ENCODE data around the gene XYLT1. TPM values are rescaled to one million over a fixed set of nuclear protein-coding genes. Genes with fewer than 3 reads are reported as not detected.

XYLT1 gene
- total and polyA plus RNA-seq, 12 donors: 0.29 to 4.0 (median 1.6) TPM

DNA sequence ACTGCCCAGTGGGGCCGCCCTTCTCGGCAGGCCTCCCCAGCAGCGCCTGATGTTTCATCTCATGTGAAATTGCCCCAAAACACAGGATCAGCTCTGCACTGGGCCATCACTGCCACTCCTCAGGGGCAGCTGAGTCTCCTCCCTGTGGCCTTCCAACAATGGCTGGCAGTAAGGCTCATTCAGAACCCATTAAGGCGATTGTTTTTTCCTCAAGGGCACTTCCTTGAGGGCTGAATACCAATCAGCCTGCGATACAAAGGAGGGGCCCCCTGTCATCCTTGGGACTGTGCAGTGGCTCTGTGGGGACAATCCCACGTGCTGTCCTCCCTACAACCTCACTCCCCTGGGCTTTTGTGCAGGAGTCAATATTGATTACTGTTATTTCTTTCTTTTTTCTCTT, 47.5 kb downstream of the XYLT1 start:
- no peak overlapping the region for H3K4me3 ChIP-seq
- H3K27me3 ChIP-seq: no peaks in the 10 kb centered on the region
- TF ChIP-seq, protein P1, sequence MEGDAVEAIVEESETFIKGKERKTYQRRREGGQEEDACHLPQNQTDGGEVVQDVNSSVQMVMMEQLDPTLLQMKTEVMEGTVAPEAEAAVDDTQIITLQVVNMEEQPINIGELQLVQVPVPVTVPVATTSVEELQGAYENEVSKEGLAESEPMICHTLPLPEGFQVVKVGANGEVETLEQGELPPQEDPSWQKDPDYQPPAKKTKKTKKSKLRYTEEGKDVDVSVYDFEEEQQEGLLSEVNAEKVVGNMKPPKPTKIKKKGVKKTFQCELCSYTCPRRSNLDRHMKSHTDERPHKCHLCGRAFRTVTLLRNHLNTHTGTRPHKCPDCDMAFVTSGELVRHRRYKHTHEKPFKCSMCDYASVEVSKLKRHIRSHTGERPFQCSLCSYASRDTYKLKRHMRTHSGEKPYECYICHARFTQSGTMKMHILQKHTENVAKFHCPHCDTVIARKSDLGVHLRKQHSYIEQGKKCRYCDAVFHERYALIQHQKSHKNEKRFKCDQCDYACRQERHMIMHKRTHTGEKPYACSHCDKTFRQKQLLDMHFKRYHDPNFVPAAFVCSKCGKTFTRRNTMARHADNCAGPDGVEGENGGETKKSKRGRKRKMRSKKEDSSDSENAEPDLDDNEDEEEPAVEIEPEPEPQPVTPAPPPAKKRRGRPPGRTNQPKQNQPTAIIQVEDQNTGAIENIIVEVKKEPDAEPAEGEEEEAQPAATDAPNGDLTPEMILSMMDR (IDR thresholded peaks at IDR 0.05): no peak
- peaks cover 0 to 8% (median 0%) of the 10 kb centered on the region in 11 donors for H3K9me3 ChIP-seq
- intact Hi-C loops (cut with DNase I): no loop called here
- no peaks in the 10 kb centered on the region for H3K4me1 ChIP-seq
- 75 to 80% methylated on average over 6 of the region's 6 CpGs for WGBS, 2 donors
- H3K36me3 ChIP-seq: no peaks in the 10 kb centered on the region
- H3K27ac ChIP-seq: no peak overlapping the region
- no peak for ATAC-seq
- no peak for DNase-seq

DNA sequence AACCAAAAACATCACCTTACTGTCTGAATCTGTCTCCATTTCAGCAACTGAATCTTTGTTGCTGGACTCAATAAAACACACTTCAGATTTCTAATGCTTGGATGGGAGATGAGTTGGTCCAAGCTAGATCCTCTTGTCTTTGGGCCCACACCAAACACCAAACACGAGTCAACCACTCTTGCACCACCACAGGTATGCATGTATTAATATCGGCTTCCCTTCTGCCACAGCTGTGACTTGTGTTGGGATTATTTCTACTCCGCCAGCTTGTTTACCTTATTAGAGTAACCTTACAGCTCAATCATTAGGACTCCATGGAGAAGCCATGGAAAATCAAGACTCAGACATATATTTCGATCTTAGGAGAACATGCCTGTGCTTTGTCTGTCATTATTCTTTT, 49.9 kb downstream of the XYLT1 start:
- TF ChIP-seq, protein P1 (IDR thresholded peaks at IDR 0.05): no peak
- peaks cover 0 to 8% (median 0%) of the 10 kb centered on the region in 11 donors for H3K9me3 ChIP-seq
- intact Hi-C loops (cut with DNase I): no loop called here
- H3K4me1 ChIP-seq: peaks cover 0 to 19% (median 8%) of the 10 kb centered on the region in 9 donors
- H3K27me3 ChIP-seq: no peaks in the 10 kb centered on the region
- no peak for ATAC-seq
- DNase-seq: no peak
- H3K4me3 ChIP-seq: no peak overlapping the region
- H3K36me3 ChIP-seq: no peaks in the 10 kb centered on the region
- 81 to 84% methylated on average over 4 of the region's 4 CpGs for WGBS, 2 donors
- H3K27ac ChIP-seq: no peak overlapping the region

DNA sequence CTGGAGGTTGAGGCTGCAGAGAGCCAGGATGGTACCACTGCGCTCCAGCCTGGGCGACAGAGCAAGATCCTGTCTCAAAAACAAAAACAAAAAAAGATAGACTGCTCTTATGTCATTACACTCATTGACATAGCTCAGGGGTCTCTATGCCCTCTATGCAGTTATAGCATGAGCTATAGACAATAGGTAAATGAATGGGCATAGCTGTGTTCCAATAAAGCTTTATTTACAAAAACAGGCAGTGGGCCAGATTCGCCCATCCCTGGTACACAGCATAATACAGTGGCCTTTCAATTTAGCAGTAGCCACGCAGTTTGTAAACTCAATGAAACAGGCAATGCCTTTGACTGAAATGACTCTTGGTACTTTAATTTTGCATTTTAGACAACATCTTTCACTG, 51.5 kb downstream of the XYLT1 start:
- WGBS, 2 donors: 95 to 98% methylated on average over 4 of the region's 4 CpGs
- intact Hi-C loops (cut with DNase I): no loop called here
- no peaks in the 10 kb centered on the region for H3K36me3 ChIP-seq
- DNase-seq: no peak
- TF ChIP-seq, protein P1 (IDR thresholded peaks at IDR 0.05): no peak
- no peak for ATAC-seq
- no peak overlapping the region for H3K27ac ChIP-seq
- H3K4me1 ChIP-seq: peaks cover 0 to 26% (median 8%) of the 10 kb centered on the region in 9 donors
- H3K27me3 ChIP-seq: no peaks in the 10 kb centered on the region
- peaks cover 0 to 8% (median 0%) of the 10 kb centered on the region in 11 donors for H3K9me3 ChIP-seq
- no peak overlapping the region for H3K4me3 ChIP-seq

DNA sequence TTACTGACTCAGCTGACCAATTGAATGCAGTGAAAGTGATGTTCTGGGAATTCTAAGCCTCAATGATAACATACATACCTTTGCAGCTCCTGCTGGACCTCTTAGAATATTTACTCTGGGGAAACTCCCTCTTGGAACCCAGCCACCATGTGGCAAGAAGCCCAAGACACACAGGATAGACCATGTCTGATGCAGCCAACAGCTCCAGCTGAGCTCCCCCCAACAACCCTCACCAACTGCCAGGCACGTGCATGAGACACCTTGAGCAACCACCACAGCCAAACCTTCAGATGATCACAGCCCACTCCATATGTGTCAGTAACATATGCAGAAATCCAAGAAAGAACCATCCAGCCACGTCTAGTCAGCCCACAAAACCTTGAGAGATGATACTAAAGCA, 53.0 kb downstream of the XYLT1 start:
- TF ChIP-seq, protein P1 (IDR thresholded peaks at IDR 0.05): no peak
- Histone ChIP-seq H3K4me1 (peaks cover 0 to 30% (median 8%) of the 10 kb centered on the region in 9 donors), H3K36me3 (no peaks in the 10 kb centered on the region), H3K9me3 (peaks cover 0 to 8% (median 0%) of the 10 kb centered on the region in 11 donors), H3K27me3 (no peaks in the 10 kb centered on the region), H3K27ac (no peak overlapping the region), H3K4me3 (no peak overlapping the region)
- DNase-seq (no peak), ATAC-seq (no peak)
- 91% methylated on average over 2 of the region's 2 CpGs for WGBS, 2 donors
- intact Hi-C loops (cut with DNase I): no loop called here

All from heart right ventricle (tissue), 16 donors.